HG03045 (cell line): ENCODE data around the gene KRT4.

ENCODE experiments used
- ATAC-seq: cut with Tn5 transposase; IDR thresholded peaks from one replicate; pipeline ENCODE4 v1.9.1; 2021; ENCODE audit warnings: mild to moderate bottlenecking, moderate library complexity; ENCODE audit not compliant: unreplicated experiment

Gene KRT4

DNA sequence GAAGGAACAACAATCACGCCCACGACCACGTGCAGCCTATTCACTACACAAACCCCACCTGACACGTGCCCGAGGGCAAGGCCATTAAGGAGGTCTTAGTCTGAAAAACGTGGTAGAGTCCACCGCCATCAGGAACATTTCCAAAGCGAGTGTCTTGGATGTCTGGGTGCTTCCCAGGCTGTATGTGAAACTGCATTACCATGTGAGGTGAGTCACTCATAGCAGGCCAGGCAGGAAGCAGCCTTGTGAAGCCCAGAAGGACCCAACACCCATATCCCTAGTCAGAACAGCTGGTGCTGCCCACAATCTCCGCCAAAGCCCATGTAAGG lies 23.5 kb upstream of the KRT4 start:
- ATAC-seq = no peak

DNA sequence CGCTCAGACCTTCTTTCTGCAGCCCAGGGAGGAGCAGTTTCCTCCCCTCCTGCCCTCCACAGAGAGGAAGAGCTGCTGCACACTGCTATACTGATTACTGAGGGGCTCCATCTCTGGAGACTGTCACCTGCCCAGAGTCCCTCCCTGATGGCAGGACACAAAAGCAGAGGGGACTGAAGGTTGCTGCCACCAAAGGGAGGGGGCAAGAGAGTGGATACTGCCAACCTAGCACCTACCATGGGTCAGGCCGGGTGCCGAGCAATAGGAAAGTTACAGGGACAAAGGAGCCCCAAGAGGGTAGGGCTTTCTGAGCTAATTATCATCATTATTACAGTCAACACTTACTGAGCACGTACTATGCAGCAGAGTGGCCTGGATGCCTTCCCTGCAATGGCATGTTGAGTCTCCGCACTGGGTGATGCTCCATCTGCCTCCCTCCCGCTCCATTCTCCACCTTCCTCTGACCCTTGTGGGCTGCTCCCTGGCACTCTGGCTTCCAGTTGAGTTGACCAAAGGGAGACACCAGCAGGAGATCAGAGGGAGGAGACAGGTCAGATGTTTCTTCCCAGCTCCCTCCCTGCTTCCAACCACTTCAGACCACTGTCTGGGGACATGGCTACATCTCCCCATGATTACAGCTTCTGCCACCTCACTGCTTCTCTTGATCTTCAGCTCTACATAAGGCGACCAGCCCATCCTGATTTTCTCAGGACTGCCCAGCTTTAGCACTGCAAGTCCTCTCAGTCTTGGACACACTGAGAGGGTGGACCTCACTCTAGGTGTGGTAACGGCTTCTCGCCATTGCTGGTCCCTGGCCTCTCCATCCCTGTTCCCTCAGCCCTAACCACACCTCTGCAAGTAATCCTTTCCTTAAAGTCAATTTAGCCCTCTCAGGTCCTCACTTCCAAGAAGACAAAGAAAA lies 22.8 kb upstream of the KRT4 start:
- no peak for ATAC-seq

DNA sequence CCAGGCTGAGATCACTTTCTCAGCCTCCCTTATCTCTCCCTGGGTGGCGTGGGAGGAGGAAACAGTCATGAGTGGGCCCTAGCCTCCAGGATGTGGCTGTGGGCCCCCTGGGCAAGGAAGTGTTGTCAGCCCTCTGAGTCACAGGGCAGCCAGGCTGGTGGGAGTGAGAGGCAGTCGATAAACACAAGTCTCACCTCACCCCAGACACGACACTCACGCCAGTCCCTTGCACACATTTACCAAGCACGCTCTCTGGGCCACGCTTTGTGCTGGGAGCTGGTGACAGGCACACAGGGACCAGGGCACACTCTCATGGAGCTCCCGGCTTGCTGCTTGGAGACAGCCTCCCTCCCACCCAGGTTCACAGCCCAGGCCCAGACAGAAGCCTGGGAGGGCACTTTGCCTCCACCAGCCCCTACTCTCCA lies 22.1 kb upstream of the KRT4 start:
- no peak for ATAC-seq

DNA sequence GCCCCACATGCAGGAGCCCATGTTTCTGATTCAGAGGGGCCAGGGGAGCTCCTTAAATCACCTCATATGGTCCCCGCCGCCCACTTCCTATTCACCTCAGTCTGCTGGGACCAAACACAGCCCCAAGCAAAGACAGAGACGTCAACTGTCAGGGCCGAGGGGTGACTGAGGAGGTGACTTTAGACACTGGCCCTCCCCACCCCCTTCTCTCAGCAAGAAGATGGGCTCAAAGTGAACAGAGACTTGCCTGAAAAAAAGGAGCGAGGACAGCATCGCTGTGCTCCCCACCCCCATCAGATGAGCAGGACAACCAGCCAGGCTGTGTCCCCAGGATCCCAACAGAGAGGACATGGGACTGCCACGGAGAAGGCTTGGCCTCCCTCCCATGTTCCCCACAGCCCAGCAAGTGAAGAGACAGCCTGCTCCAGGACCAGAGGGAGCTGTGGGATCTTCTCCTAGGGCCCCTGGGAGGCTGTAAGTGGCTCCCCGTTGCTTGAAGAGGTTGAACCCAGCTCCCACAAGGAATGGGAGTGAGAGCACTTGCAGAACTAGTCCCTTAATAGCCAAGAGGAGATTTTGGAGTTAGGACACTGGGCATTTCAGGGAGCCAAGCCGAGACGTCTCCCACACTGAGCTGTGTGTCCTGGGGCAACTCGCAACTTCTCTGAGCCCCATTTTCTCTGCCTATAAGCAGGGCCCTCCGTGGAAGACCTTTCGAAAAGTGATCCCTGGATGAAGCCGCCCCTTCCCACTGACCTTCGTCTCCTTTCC lies 21.5 kb upstream of the KRT4 start:
- ATAC-seq = no peak

DNA sequence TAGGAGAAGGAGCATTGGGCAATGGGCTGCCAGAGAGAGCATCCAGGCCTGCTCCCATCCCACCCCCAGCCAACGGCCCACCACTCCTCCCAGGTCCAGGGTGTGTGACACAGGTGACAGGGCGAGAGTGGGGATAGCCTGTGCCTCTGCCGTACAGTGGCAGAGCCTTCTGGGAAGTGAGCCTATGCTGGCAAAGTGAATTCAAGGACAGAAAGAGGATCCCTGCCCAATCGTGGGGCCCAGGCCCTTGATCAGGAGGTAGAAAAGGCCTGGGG lies 20.7 kb upstream of the KRT4 start:
- no peak for ATAC-seq

DNA sequence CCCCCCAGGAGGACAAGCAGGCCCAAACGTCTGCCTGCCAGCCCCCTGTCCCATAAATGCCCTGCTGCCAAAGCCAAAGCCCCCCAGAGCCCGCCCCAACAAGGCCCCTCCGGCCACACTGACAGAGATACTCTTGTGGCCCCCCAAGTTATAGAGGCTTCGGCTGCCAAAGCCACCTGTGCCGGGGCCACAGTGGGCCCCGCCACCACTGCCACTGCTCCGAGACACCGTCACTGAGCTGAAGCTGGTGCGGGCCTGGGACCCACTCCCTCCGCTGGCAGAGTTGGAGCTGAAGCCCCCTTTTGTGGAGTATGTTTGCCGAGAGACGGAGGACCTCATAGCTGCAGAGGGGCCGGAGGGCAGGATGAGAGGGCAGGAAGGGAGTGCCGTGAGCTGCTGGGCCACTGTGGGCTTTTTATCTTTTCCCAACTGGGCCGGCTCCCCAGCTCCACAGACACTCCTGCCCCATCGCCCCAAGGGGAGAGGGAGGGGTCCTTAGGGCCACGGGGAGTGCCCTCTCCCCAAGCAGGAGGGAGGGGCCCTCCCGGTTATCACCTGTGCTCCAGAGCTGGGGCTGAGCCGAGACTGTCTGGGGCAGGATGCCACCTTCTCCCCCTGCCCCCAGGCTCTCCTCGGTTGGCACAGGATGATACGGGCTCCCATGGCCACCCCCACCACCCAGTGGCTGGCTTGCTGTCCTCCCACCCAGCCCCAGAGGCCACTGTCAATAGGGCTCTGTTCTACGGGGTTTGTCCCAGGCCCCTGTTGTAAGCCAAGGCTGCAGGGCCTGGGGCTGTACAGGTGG lies 20.2 kb upstream of the KRT4 start, which contains the start of gene KRT79:
Gene KRT79, minus strand, starts transcription at position 390 of the 805 bp plus-strand sequence. Its CDS starts 51 bp downstream, at position 339.
- ATAC-seq = no peak

DNA sequence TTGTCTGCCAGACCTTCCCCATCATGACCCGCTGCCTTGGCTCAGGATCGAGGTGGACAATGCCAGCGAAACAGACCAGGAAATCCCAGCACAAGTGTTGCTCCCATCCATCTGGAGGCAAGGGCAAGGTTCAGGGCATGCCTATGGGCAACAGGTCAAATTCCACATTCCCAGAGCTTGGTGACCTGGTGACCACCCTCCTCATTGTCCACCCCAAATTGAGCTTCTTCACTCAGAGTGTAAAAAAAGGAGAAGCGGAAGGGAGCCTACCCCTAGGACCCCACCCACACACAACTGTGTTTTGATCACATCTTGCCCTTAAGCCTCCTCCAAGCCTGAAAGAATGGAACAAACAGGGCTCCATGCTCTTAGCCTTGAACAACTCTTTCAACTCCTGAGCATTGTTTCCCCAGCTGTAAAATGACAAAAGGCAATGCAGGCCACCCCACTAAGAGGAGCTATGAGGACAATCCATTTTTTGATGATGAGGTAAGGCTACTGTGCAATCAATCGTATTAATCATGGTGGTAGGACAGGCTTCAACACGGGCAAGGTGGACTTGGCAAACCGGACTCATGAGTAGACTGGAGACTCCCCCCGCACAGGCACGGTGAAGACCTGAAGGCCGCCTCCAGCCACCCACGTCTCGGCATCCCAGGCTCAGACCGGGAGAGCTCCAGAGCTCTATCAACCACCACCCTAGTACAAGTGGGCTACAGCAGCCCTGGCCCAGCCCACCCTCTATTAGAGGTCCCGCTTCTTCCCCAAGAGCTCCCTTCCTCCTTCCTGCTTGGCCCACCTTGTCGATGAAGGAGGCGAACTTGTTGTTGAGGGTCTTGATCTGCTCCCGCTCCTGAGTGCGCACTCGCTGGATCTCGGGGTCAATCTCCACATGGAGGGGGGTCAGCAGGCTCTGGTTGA lies 19.3 kb upstream of the KRT4 start:
- no peak for ATAC-seq

DNA sequence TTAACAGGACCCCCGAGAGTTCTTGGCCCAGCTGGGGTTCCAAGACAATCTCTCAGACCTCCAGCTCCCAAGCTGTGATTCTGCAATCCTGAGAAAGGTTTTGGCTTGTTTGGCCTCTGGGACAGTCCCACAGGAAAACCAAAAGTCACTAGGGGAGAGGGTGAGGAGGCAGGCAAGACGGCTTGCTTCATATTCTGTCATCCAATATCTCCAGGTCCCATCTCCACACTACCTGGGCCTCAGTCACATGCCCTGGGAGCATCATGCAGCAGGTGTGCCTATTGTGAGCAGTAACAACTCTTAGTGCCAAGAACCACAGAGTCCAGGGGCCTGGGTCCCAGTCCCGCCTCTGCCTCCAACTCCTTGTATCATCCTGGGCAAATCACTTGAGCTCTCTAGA lies 18.5 kb upstream of the KRT4 start:
- no peak for ATAC-seq

DNA sequence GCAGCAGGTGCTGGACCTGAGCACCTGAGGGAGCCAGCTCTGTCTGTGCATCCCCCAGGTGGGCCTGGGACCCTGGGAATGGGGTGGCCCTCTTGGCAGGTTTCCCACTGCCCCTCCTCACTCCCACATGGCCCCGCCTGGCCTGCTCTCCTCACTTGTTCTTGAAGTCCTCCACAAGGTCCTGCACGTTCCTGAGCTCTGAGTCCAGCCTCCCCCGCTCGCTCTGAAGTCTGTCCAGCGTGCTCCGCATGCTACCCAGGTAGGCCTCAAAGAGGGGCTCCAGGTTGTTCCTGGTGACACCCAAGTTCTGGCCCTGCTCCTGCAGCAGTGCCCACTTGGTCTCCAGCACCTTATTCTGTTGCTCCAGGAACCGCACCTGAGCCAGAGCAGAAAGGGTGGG lies 17.3 kb upstream of the KRT4 start:
- ATAC-seq = no peak

DNA sequence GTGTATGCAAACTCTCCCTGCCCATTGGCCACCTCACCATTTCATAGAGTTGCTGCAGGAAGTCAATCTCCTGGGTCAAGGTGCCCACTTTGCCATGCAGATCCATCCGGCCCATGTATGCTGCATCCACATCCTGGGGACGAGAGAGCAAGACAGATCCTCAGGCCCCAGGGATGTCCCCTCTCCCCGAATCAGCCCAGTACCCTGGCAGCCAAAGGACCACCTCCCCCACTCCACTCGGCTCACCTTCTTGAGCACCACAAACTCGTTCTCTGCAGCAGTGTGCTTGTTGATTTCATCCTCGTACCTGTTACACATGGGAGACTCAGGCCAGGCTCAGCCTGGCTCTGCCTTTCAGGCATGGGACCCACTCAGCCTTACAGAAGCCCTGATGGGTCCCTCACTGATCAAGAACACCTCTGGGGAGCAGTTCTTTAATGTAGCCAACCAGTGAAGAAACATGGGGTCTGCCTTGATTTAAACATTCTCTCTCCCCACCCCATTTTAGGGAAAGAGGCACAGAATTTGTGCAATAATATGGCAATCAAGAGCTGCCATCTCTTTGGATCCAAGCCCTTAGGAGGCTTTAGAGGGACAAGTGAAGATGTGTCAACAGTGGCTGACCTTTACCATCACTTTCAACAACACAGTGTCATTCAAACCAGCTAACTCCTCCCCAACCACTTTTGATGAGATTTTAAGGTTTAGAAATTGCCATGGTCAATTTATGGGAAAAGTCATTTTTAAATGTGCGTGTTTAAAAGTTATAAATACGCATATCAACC lies 16.3 kb upstream of the KRT4 start:
- ATAC-seq = no peak

DNA sequence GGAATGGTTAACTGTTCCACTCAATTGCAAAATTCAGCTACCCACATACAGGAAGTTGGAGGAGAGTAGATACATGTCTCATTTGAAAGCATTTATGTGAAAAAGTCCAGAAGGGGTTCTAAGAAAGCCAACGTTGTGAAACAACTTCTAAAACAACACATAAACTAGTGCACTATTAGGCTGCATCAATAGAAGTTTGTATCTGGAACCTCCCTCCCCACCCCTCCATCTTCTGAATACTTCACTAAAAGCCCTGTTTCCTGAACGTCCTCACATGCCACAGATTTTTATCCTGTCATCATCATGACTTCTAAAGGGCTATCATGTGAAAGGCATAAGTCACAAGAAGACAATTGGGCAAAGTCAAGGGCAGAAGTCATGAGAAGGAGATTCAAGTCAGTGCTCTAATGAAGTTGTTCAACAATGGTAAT lies 14.7 kb upstream of the KRT4 start:
- ATAC-seq = no peak

DNA sequence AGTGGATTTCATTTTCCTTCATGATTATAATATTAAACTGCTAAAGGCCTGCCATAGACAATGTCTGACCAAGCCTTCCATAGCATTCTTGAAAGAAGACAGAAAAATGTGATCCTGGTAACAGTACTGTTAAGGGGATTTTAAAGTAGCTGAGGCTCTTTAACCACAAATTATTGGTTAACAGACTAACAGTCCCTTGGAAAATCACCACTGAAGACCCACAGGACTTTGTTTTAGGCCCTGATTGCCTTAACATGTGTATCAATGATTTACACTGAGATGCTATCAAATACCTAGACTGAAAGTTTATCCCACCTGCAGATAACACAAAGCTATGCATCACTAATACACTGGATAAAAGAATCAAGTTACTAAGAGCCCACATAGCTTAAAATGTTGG lies 14.2 kb upstream of the KRT4 start:
- ATAC-seq = no peak

DNA sequence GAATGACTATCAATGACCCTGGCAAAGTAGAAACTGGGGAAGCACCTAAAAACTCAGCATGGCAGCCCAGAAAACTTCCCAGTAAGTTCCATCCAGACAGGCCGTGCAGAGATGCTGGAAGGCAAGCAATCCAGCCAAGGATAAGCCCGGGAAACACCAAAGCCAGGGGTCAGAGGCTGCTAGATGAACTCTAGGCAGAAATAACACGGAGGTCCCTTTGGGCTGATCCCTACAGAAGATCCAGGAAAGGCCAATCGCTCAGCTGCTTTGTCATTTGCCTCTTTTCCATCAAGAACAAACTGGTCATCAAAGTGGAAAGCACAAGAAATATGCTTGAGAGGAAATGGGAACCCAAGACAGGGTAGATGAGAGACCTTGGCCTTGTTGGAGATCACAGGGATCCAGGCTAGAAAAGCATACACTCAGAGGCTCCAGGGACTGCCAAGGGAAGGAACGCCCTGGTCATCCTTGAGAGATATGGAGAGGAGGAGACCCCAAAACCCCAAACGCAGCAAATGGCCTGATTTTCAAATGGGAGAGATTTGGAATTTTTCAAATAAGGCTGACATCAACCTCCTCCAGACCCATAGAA lies 13.7 kb upstream of the KRT4 start:
- no peak for ATAC-seq

DNA sequence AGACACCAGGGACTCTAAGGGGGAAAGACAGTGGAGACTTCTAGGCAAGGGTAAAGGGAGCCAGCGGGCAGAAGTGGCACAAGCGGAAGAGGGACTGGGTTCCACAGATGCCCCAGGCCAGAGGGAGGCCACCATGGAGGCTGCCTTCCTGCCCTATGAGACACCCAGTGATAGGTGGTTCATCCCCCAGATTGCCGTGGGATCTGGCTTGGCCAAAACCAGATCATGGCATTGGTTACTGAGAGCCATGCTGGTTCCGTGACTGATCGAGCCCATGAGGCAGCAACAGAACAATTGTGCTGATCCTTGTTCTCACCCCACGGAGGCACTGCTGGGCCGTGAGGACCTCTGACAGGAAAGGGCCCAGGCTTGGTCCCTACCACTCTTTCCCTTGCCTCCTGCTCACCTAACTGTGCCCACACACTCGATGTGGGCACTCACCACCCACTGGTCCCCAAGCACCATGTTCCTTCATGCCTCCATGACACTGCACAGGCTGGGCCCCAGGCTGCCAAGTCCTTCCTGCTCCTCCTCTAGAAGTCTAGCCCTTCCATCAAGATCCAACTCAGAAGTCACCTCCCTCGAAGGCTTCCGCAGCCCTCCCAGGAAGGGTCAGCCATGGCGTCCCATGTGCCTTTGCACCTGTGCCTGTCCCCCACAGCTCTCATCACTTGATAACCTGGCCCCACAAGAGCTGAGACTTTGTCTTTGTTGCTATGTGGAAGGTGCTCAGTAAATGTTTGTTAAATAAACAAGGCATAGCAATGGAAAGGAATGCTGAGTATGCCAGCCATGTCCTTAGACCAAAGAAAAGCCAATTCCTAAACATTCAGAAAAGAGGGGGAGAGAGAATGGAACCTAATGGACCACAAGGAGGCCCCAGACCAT lies 12.9 kb upstream of the KRT4 start:
- ATAC-seq = no peak

DNA sequence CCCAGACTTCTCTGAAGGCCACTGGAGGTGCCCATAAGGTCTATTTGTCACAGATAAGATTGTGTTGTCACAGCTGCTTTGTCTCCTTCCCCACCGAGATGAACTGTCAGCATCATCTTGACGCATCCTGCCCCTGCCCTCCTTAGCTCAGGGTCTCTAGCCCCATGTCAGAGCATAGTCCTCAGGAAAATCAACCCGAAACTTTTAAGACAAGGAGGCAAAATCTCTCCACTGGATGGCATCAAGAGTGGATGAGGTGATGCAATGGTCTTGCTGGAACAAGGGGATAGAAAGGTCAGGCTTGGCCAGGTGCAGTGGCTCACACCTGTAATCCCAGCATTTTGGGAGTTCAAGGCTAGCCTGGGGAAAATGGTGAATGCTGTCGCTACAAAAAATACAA lies 12.0 kb upstream of the KRT4 start:
- ATAC-seq = no peak

DNA sequence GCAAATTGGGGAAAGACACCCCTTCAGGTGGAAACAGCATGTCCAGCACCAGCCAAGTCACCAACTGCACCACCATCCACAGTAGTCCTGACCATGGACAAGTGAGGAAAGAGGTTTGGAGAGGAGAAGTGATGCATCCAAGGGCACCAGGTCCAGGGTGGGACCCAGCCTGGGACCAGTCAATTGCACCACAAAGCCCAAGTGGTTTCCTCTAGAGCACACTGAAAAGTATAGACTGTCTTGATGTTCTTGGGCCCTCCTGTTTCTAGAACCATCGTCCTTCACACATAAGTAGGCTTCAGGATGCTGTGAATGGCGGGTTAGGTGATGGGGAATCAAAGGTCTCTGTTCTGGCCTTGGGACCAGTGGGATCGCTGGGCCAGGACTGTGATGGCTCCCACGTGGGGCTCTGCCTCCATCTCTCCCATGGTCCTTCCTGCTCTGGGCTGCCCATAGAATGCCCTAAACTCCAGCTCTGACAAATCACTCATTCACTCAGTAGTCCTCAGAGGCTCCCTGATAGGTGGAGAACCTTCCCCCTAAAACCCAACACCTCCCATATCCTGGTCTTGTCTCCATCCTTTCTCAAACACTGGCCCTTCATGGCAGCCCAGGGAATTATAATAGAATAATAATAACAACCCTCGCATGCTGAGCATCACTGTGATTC lies 11.0 kb upstream of the KRT4 start:
- ATAC-seq = no peak

DNA sequence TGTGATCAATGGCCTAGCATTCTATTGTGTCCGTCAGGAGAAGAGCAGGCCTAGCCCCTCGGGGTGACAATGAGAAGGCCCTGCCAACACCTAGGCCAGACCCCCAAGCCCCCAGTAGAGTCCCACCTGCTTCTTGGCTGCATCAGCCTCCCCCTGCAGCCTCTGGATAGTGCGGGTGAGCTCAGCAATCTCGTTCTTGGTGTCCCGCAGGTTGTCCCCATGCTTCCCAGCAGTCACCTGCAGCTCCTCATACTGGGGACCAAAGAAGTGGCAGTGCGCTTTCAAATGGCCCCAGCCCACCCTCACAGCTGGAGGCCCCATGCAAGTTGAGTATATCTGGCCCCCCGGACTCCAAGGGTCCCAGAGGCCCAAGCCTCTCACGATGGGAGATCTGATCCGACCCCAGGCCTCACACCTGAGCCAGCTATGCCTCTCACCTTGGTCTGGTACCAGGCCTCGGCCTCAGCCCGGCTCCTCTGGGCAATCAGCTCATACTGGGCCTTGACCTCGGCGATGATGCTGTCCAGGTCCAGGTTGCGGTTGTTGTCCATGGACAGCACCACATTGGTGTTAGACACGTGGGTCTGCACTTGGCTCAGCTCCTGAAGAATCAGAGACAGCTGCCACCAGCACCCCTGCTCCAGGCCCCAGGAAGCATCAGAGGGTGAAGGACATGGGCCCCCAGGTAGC lies 10.0 kb upstream of the KRT4 start:
- no peak for ATAC-seq
